ENCODE results near the gene STARD9. TPM values are rescaled to one million over a fixed set of nuclear protein-coding genes. Genes with fewer than 3 reads are reported as not detected.
A peak's percentile ranks its signal among the peaks of the same experiment; 100 is the strongest.

The STARD9 gene
- polyA plus RNA-seq, 3 donors, result 8.9 to 16.1 (median 10.3) TPM

DNA sequence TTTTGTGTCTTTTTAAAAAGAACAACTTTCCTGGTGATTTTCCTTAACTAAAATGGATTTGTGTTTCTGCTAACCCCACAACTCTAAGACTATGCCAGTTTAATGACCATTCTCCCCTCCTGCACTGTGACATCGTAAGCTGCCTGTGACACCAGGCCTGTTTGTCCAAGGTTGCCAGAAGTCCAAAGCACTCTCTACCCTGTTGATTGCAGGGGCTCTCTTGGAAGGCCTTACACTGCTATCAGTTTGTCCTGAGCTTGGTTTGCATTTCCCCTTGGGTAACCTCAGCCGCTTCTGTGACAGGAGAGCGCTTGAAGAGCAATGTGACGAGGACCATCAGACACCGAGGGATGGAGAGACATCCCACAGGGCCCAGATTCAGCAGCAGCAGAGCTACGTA, 105.7 kb downstream of the STARD9 start:
- no peak for DNase-seq (ENCODE audit: extremely low read depth in 1 of 11, low read depth in 9 of 11, low spot score in 4 of 11)

GRCh38 chr15:42686281-42686680, 110.9 kb downstream of the STARD9 start:
- DNase-seq (ENCODE audit: extremely low read depth in 1 of 11, low read depth in 9 of 11, low spot score in 4 of 11), result no peak

GRCh38 chr15:42687740-42688139, 112.3 kb downstream of the STARD9 start:
- DNase-seq (ENCODE audit: extremely low read depth in 1 of 11, low read depth in 9 of 11, low spot score in 4 of 11), result no peak

DNA sequence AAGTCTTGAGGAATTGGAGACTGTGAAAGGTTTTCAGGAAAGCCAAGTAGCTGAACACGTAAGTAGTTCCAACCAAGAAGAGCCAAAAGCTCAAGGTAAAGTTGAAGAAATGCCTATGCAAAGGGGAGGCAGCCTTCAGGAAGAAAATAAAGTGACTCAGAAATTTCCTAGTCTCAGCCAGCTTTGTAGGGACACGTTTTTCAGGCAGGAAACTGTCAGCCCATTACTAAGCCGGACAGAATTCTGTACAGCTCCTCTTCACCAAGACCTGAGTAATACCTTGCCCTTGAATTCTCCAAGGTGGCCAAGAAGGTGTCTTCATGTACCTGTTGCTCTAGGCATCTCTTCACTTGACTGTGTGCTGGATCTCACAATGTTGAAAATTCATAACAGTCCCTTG, 112.9 kb downstream of the STARD9 start:
- DNase-seq (ENCODE audit: extremely low read depth in 1 of 11, low read depth in 9 of 11, low spot score in 4 of 11), result no peak

GRCh38 chr15:42691308-42691707, 115.9 kb downstream of the STARD9 start:
- no peak for DNase-seq (ENCODE audit: extremely low read depth in 1 of 11, low read depth in 9 of 11, low spot score in 4 of 11)

- DNase-seq (ENCODE audit: extremely low read depth in 1 of 11, low read depth in 9 of 11, low spot score in 4 of 11), result no peak
These were observed 116.4 kb downstream of the STARD9 start for GRCh38 chr15:42691770-42692169.

DNA sequence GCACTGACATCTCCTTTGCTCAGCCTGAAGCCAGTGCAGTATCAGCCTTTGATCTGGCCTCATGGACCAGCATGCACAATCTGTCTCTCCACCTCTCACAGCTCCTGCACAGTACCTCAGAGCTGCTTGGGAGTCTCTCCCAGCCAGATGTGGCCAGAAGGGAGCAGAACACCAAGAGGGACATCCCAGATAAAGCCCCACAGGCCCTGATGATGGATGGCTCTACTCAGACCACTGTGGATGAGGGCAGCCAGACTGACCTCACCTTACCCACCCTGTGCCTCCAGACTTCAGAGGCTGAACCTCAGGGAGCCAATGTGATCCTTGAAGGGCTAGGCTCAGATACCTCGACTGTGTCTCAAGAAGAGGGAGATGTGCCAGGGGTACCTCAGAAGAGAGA, 117.1 kb downstream of the STARD9 start:
- DNase-seq (ENCODE audit: extremely low read depth in 1 of 11, low read depth in 9 of 11, low spot score in 4 of 11), result no peak

GRCh38 chr15:42692997-42693396, 117.6 kb downstream of the STARD9 start:
- DNase-seq (ENCODE audit: extremely low read depth in 1 of 11, low read depth in 9 of 11, low spot score in 4 of 11), result no peak

GRCh38 chr15:42693496-42693895, 118.1 kb downstream of the STARD9 start:
- DNase-seq (ENCODE audit: extremely low read depth in 1 of 11, low read depth in 9 of 11, low spot score in 4 of 11), result no peak

DNA sequence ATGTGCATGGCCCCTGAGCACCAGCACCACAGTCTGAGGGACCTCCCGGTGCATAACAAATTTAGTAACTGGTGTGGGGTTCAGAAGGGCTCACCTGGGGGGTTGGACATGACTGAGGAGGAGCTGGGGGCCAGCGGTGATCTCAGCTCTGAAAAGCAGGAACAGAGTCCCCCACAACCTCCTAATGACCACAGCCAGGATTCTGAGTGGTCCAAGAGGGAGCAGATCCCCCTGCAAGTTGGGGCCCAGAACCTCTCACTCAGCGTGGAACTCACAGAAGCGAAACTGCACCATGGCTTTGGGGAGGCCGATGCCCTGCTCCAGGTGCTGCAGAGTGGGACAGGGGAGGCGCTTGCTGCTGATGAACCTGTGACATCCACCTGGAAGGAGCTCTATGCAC, 118.5 kb downstream of the STARD9 start:
- DNase-seq (ENCODE audit: extremely low read depth in 1 of 11, low read depth in 9 of 11, low spot score in 4 of 11), result no peak

GRCh38 chr15:42694398-42694797, 119.0 kb downstream of the STARD9 start:
- no peak for DNase-seq (ENCODE audit: extremely low read depth in 1 of 11, low read depth in 9 of 11, low spot score in 4 of 11)

DNA sequence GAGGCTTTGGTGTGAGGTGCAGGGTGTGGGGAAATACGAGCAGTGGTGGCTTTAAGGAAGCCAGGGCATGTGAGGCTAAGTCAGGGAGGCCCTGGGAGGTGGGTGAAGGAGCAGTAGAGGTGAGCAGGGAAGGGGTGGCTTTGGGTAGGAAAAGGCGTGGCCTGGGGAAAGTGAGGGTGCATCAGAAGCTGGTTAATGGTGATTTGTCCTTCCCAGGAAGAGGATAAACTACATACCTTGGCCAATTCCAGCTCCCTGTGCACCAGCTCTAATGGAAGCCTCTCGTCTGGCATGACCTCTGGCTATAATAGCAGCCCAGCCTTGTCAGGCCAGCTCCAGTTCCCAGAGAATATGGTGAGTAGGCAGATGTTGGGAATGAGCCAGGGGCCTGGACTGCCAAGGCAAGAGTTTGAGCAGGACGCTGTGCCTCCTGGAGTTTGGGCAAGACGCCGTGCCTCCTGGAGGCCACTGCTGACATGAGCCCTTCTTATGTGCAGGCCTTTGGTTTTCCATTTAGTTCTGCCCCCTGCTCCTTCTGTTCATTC, 120.2 kb downstream of the STARD9 start:
- DNase-seq (ENCODE audit: extremely low read depth in 1 of 11, low read depth in 9 of 11, low spot score in 4 of 11), result no peak

- no peak for DNase-seq (ENCODE audit: extremely low read depth in 1 of 11, low read depth in 9 of 11, low spot score in 4 of 11)
These were observed 121.2 kb downstream of the STARD9 start for GRCh38 chr15:42696626-42697025.

DNA sequence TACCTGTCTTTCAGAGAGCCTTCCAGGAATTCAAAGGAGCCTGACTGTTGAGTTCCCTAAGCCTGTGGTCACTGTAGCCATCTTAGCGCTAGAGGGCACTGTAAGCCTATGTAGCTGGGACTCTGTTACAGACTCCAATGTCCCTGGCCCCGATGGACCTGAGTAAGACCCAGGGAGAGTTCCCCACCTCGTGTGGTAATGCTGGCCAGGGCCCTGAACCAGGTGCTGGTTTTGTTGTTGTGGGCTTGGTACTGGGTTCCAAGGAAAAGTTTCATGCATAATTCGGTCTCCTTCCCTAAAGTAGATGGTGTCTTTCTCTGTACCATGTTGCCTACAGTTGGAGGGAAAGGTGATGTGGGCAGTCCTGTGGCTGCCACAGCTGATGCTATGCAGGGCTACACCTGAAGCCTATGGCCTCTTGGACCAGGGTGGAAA, 129.1 kb downstream of the STARD9 start:
- peak; percentile 27 to 65 (median 59) for DNase-seq (ENCODE audit: extremely low read depth in 1 of 11, low read depth in 9 of 11, low spot score in 4 of 11)

DNA sequence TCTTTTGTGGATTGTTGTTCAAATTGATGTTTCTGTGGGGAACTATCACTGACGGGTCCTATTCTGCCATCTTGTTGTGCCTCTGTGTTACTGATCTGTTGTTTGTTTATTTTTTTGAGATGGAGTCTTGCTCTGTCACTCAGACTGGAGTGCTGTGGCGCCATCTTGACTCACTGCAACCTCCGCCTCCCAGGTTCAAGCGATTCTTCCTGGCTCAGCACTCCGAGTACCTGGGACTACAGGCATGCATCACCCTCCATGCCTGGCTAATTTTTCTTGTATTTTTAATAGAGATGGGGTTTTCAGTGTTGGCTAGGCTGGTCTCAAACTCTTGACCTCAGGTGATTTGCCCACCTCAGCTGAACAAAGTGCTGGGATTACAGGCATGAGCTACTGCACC, 129.9 kb downstream of the STARD9 start:
- no peak for DNase-seq (ENCODE audit: extremely low read depth in 1 of 11, low read depth in 9 of 11, low spot score in 4 of 11)

DNA sequence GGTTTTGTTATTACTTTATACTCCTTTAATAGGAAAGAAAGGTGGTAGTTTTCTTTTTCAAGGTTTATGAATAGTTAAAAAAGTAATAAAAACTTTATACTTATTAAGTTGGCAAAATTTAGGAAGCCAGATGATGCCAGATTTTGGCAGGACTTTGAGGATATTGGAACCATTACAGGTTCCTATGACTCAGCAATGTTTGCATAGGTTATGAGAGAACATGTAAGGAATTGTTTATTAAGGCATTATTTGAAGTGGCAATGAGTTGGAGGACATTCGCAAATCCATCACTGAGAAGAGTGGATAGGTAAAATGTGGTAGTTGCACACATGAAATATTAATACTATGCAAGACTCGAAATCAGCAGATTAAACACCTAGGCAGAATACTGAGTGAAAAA, 131.7 kb downstream of the STARD9 start:
- no peak for DNase-seq (ENCODE audit: extremely low read depth in 1 of 11, low read depth in 9 of 11, low spot score in 4 of 11)

DNA sequence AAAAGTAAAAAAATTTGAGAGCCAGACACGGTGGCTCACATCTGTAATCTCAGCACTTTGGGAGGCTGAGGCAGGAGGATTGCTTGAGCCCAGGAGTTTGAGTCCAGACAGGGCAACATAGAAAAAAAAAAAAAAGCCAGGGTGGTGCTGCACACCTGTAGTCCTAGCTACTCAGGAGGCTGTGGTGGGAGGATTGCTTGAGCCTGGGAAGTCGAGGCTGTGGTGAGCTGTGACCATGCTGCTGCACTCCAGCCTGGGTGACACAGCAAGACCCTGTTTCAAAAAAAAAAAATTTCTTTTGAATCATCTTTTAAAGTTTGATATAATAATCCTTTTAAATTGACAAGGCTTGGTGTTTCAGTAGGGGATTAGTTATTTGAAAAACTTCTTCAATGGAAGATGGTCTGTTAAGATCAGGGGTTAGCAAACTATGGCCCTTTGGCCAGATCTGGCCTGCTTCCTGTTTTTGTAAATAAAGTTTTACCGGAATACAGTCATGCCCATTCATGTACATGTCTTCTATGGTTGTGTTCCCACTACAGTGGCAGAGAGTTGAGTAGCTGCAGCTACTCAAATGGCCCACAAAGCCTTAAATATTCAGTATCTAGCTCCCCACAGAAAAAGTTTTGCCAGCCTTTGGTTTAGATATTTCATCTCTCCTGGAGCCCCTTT, 132.6 kb downstream of the STARD9 start:
- no peak for DNase-seq (ENCODE audit: extremely low read depth in 1 of 11, low read depth in 9 of 11, low spot score in 4 of 11)

GRCh38 chr15:42710662-42711061, 135.3 kb downstream of the STARD9 start:
- DNase-seq (ENCODE audit: extremely low read depth in 1 of 11, low read depth in 9 of 11, low spot score in 4 of 11), result no peak

DNA sequence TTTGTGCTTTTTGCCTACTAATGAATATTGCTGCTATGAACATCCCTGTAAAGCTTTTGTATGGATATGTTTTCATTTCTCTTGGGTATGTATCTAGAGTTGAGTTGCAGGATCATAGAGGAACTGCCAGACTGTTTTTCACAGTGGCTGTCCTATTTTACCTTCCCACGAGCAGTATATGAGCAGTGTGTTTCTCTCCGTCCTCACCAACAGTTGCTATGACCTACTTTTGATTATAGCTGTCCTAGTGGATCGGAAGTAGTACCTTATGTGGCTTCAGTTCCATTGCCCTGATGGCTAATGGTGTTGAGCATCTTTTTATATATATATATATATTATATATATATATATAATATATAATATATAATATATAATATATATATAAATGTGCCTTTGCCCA, 136.3 kb downstream of the STARD9 start:
- DNase-seq (ENCODE audit: extremely low read depth in 1 of 11, low read depth in 9 of 11, low spot score in 4 of 11), result no peak

- DNase-seq (ENCODE audit: extremely low read depth in 1 of 11, low read depth in 9 of 11, low spot score in 4 of 11), result no peak
These were observed 137.2 kb downstream of the STARD9 start for GRCh38 chr15:42712584-42712983.

GRCh38 chr15:42716125-42716524, 140.7 kb downstream of the STARD9 start:
- DNase-seq (ENCODE audit: extremely low read depth in 1 of 11, low read depth in 9 of 11, low spot score in 4 of 11), result no peak
